ENCODE data around the gene XPOT.

XPOT gene

DNA sequence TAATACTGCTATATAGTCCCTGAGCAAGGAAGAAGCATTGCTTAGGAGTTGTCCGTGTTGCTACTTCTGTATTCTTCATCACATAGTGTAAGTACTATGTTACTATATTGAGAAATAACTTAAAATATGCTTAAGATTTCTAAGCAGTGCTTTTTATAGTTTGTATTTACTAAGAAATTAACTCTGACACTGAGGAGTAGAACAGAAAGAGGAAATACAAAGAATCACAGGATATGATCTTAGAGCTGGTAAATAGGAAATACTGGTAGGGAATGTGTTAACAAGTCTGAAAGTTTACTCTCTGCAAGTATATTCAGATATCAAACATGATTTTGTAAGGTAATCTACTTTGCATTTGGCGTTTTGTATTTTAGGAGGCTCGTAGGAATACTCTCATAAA lies 15.5 kb downstream of the XPOT start:
- DNase-seq = no peak

DNA sequence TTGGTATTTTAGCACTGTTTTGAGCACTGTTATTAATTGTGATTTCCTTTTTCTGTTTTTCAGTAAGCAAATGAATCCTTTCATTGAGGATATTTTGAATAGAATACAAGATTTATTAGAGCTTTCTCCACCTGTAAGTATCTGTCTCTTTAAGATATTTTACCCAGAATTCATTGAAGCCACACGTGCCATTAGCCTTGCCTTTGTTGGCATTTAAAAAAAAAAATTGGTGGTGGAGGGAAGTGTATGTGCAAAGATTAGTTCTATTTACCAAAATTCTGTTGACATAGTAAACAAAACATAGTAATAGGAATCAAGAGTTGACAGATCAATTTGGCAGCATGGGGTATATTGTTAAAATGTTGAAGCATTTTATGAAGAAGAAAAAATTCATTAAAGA lies 23.8 kb downstream of the XPOT start:
- no peak for DNase-seq

DNA sequence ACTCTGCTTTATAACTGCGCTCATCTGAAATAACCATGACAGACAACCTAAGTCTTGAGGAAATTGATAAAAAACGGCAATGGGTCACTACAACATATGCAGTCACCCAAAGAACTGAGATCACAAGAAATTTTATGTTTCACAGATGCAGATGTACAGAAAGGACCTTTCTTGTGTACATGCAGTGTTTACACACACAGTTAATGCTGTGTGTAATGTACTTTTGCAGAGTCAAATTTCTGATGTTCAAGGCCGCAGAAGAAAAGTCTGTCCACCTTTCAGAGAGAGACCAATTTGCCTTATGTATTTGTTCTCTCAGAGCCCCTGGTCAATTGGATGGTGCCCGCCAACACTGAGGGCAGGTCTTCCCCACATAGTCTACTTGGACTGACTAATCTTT lies 24.8 kb downstream of the XPOT start:
- DNase-seq = no peak

DNA sequence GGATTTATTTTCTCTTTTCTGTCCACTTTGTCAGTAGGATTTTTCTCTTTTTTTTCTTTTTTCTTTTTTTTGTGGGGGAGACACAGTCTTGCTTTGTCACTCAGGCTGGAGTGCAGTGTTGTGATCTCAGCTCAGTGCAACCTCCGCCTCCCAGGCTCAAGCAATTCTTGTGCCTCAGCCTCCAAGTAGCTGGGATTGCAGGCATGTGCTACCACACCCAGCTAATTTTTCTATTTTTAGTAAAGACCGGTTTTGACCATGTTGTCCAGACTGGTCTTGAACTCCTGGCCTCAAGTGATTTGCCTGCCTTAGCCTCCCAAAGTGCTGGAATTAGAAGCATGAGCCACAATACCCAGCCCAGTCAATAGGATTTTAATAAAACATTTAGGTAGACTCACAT lies 26.7 kb downstream of the XPOT start:
- no peak for DNase-seq

DNA sequence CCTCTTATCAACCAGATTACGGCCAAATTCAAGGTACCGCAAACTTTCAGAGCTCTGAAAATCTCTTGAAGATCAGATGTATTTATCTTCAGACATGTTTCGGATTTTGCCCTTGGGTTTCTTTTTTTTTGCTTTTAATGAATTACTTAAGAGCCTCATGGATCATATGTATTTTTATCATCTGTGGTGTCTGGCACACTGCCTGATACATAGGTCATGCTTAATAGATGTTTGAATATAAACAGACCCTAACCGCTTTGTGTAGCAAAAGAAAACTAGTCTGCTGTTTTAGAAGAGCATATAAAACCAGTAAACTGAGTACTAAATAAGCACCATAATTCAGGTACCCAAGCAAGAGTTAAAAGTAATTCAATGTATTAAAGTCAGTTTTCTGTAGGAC lies 27.6 kb downstream of the XPOT start:
- no peak for DNase-seq

DNA sequence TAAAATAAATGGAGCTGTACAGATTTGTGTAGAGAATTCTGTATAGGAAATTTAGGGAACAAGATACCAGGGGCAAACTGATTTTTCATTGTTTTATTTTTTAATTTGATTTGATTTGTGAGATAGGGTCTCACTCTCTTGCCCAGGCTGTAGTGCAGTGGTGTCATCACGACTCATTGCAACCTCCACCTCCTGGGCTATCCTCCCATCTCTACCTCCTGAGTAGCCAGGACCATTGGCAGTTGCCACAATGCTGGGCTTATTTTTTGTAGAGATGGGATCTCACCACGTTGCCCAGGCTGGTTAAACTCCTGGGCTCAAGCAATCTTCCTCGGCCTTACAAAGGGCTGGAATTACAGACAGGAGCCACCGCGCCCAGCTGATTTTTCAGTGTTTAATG lies 29.7 kb downstream of the XPOT start:
- DNase-seq = no peak

DNA sequence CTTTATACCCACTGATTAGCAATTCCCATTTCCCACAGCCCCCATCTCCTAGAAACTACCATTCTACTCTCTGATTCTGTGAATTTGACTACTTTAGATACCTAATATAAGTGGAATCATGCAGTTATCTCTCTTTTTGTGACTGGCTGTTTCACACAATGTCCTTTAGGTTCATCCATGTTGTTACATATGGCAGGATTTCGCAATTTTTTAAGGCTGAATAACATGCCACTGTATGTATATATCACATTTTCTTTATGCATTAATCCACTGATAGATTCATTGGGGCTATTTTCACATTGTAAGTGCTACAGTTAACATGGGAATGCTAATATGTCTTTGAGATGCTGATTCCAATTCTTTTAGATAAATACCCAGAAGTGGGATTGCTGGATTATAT lies 35.9 kb downstream of the XPOT start:
- DNase-seq = no peak

DNA sequence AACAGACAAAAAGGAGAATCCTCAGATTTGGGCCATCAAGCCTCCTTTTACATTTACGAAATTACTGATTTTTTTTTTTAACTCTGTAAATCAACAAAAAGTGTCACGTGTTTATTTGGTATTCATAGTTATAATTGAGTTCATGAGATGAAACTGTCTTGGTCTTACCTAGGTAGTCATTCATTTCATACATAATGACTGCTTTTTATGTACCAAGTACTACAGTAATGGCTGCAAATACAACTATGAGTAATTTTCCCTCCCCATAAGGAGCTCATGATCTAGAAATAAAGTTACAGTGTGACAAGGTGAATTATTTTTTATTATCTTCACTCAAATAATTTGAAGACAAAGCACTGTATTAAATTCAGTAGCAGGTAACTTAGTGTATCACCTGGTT lies 41.3 kb downstream of the XPOT start:
- DNase-seq = no peak

DNA sequence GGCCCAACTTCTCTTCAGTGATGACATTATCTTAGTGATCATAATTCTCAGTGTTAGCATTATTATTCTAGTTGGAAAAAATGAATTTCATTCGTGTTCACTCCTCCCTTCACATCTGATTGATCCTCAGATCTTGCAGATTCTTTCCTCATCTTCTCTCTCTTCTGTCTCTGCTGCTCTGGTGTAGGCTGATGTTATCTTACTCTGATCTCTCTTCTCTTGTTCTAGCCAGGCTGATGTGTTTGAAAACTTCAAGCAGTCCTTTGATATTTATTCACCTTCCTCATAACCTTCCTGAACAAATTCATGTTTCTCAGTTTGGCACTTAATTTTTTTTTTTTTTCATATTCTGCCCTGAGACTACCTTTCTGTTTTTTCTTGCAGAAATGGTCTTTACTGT lies 42.1 kb downstream of the XPOT start:
- DNase-seq = no peak

DNA sequence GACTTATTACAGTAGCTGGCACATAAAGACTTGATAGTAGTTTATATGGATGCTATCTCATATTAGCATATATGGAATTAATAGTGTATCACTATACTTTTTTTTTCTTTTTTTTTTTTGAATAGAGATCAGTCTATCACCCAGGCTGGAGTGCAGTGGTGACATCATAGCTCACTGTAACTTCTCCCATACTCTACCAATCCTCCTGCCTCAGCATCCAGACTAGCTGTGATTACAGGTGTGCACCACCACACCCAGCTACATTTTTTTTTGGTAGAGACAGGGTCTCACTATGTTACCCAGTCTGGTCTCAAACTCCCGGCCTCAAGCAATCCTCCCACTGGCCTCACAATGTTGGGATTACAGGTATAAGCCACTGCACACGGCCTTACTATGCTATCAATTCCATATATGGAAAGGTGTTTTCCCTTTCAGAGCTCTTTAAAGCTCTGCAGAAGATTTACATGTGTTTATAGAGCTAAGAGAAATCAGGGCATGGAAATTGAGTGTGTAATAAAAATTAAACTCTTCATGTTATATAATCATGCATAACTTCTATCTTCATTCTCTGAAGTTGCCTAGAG lies 46.0 kb downstream of the XPOT start:
- no peak for DNase-seq

DNA sequence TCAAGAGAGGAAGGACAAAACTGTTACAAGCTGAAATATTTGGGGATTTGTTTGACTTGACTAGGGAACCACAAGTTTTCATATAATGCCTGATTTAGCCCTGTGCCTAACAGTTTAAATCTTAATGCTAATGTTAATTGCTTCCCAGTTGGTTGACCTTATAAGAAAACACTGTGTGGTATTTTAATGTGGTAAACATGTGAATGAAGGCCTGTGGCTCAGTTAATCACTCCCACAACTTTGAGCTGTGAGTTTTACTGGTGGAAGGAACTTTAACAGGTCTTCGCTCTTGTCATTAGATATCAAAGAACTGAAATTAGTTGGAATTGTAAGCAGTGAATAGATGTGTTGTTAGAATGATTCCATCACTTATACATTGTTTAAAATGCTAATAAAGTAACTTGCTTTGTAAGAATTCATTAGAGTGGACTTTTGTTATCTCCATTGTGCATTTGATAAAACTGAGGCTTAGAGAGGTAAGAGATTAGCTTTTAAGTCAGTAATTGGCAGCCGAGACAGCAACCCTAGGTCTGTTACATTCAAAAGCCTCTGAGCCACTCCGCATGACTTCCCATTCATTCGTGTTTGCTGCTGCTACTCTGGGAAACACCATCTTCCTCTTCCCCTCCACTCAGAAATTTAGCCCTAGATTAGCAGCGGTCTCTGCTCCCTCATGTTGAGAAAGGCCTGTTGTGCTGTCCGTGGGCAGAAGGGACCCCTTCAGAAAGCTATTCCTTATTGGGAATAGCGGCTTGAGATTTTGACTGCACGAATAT lies 46.7 kb downstream of the XPOT start:
- peak; percentile 36 for DNase-seq

DNA sequence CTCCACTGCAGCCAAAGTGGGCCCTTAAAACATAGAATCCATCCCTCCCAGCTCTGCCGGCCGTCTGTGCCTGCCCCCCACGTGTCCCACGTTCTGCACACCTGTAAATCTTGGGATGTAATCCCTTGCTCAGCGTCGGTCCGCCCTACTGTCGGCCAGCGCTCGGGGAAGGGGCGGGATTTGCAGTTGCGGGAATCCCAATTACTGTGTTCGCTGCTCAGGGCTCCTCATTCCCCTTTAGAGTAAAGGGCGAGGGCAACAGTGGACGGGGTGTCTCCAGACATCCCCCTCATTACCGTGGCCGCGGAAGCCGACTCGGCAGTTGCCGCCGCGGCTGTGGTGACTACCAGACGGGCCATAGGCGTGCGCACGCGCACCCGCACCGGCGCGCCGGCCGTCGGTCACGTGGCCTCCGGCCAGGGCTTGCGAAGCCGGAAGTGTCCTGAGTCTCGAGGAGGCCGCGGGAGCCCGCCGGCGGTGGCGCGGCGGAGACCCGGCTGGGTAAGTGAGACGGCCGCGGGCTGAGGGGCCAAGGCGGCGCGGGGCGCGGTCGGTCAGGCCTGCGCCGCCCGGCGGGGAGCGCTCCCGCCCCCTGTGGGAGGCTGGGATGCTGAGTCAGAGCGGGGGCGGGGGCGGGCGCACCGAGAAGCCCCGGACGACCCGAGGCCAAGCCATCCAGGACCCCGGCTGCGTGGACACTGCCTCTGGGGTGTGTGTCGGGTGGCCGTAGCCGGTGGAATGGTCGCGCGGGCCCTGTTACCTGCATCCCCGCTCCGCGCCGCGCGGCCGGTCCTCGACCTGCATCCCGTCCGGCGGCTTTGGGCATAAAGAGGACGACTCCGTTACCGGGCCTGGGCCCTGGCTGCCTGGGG lies 47.7 kb downstream of the XPOT start, which contains the start of gene TBK1:
Gene TBK1, plus strand, starts transcription at position 434 of the 872 bp plus-strand sequence. CDS start 3,751 bp downstream, outside the sequence.
- DNase-seq = peak; percentile 66

DNA sequence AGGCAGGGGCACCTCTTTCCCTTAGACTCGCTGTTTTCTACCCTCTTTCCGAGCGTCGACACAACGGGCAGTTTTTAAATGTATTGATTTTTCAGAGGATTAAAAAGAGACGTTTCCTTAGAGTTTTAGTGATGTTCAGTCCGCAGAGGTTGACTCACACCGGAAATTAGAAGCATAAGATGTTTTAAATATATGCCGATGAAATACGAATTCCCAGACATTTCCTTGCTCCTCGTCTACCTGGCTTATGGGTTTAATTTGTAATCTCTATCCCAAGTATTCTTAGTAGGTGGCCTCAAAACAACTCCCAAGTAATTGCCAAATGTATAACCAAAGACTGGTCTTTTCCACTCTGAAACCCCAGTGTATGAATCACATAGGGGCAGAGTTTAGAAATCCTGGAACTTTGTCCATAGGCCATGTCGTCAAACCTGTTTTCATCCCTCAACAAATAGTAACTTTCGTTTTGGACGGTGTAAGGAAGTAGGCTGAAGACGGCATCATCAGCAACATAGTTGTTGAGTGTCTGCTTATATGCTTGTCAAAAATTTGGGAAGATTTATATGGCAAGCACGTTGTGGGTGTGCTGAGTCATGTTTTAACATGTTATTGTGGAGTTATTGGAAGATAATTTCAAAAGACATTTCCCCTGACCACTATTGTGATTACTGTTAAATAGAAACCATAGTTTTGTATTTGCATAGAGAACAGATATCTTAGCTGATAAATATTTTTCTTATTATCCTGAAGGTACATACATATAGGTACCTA lies 48.6 kb downstream of the XPOT start:
- peak; percentile 31 for DNase-seq

DNA sequence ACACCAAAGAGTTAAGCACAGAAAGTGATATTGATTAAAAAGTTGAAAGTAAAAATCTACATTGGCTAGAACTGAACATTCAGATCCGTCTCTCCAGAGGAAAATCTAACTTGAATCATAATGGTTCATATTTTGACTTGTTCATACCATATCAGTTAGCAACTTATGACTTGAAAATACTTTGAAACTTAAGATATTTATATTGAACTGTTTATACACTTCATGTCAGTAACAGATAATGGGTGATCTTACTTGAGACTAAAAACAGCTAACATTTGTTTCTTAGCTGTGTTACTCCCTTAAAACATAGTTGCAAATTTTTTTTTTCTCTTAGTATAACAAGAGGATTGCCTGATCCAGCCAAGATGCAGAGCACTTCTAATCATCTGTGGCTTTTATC lies 51.3 kb downstream of the XPOT start:
- no peak for DNase-seq

DNA sequence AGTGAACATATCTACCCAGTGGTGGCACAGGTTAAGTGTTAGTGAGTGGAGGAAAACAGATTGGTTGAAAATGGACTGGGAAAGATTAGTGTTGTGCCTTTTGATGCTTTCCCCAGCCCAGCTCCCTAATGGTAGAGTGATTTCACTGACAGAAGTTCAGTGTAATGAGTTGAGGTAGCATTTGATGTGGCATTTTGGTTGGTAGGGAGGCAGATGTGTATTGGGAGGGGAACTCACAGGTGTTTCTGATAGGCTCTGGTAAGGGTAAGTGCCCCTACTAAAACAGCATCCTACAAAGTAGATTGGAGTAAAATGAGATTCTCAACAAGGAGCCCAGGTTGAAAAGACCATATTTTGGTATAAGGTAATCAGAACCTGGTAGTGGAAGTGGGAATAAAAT lies 51.9 kb downstream of the XPOT start:
- DNase-seq = no peak

DNA sequence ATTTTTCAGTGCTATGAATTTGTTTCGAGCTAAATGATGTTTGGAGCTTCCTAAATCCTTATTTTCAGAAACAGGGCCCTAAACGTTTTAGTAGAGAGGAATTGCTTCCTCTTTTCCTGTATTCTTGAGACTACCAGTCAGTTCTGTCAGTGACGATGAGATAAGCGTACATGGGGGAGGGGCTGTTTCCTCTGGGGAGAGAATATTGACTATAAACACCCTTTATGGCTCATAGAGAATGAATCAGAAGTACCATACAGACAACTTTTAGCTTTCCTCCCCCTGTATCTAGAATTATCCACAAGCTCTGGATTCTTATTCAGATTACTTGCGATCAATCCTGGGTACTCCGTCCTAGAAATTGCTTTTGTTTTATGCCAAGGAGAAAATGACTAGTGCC lies 52.8 kb downstream of the XPOT start:
- no peak for DNase-seq

DNA sequence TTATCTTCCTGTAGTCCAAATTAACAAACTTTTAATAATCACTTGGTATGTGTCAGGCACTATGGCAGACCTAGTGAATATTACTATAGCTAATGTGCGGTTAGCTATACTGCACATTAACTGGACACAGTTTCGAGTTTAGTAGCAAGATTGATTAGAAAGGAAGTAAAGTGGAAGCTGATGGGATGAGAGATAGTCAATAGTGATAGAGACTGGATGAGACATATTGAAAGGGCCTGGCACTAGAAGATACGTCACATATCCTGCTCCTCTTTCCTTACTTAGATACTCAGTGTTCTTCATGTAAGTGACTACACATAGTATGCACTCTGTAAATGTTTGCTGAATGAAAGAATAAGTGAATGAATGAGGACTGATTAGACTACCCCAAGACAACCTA lies 53.3 kb downstream of the XPOT start:
- no peak for DNase-seq

DNA sequence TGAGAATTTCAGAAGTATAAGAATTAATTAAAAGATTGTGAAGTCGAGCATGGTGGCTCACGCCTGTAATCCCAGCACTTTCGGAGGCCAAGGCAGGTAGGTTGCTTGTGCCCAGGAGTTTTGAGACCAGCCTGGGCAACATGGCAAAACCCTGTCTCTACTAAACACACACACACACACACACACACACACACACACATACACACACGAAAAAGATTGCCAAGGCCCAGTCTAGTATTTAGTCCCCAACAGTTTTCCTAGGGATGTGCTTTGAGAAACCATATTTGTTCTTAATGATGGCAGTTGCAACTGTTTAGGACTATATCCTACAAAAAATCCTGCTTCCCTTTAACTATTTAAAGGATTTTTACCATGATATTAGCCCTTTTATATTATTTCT lies 53.7 kb downstream of the XPOT start:
- DNase-seq = no peak

DNA sequence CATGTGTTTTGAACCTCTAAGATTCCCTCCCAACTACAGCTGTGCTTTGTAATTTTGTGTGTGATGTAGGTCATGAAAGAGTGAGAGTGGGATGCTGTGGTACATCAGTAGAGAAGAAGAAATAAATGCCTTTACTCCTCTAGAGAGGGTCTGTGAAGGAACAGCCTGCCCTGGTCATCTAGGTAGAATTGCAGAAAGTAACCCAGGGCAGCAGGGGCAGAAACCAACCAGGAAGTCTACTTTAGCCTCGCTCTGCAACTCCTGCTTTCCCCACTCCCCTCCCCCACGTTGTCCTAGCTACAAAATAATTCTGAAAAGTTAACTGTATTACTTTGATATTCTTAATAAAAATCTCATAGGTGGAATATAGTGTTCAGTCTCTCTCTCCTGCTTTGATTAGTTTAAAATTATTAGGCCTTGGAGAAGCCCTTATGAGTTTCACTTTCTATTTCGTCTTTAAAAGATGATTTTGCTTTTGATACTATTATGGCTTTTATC lies 55.3 kb downstream of the XPOT start:
- DNase-seq = no peak

DNA sequence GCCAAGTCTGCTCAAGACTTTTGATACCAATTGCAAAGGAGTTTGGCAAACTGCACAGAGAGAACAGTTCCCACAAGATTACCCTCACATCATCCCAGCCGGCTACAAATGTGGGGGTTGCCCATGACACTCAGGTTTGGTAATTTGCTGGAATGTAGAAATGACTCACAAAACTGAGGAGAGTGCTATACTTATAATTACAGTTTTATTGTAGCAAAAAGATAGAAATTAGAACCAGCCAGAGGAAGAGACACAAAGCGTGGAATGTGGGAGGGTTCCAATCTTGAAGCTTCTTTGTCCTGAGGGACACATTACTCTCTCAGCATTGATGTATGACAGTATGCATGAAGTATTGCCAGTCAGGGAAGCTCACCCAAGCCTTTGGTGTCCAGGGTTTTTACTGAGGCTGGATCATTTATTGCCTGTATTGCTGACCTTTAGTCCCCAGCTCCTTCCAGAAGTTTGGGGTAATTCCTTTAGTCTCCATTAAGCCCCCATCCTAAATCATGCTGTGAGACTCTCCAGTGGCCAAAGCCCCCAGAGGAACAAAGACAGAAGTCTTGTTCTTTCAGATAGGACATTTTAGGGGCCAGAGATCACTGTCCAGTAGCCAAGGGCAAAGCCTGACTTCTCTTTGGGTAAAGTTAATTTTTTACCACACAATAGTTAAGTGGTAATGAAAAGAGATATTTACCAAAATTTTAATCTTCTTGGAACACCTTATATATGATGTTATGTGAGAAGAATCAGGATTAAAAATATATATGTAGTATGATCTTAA lies 57.6 kb downstream of the XPOT start:
- no peak for DNase-seq

DNA sequence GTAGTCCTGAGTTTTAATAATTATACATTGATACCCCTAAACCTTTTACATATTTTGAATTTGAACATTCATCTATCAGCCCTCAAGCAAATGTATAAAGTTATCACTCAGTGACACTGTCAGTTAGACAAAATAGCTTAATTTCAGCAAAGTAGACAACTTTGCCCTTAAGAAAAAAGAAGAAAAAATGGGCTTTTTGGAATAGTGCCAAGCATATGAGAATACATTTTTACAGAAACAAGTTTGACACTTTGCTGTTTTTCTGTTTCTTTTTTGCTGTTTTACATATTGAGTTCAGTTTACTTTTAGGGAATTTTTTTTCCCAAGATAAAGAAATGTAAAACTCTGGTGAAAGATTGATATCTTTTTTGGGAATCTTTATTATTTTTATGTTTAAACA lies 62.0 kb downstream of the XPOT start:
- DNase-seq = no peak

DNA sequence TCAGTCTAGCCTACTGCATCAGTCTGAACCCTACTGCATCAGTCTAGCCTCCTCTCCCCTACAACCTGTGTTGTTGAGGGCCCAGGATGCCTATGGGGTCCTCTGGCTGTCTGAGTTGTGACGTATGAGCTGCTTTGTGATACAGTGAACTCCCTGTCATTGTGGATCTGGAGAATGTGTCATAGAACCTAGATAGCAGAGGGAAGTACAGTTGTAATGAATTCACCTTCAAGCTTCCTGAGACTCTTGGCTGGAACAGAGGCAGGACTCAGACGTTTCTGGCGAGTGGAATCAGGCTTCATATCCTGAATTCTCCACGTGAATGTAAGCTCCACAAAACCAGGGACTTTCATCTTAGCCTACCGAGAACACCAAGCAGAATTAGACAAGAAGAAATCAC lies 64.8 kb downstream of the XPOT start:
- DNase-seq = no peak

Measured in NCI-H748 treated with DMSO at 0.1 percent for 48 hours (cell line).